NCI-H460 (cell line): Measurements from ENCODE around the gene EMID1. TPM values are rescaled to one million over a fixed set of nuclear protein-coding genes. Genes with fewer than 3 reads are reported as not detected.

Experiments used
- DNase-seq: peaks from one replicate; pipeline ENCODE4 v3.0.0-alpha.2; 2016; ENCODE audit warnings: low read depth; ENCODE audit errors: extremely low read depth
- total RNA-seq: library from RNA; depleted of rRNA; stranded (reverse); fragments of >200 nt; shearing (Covaris generic); gene quantifications from 2 replicates; pipeline ENCODE4 v1.2.3, GENCODE V29; 2014

EMID1 gene
- total RNA-seq, 1 experiment from 2014 or later, result 0.07 TPM

DNA sequence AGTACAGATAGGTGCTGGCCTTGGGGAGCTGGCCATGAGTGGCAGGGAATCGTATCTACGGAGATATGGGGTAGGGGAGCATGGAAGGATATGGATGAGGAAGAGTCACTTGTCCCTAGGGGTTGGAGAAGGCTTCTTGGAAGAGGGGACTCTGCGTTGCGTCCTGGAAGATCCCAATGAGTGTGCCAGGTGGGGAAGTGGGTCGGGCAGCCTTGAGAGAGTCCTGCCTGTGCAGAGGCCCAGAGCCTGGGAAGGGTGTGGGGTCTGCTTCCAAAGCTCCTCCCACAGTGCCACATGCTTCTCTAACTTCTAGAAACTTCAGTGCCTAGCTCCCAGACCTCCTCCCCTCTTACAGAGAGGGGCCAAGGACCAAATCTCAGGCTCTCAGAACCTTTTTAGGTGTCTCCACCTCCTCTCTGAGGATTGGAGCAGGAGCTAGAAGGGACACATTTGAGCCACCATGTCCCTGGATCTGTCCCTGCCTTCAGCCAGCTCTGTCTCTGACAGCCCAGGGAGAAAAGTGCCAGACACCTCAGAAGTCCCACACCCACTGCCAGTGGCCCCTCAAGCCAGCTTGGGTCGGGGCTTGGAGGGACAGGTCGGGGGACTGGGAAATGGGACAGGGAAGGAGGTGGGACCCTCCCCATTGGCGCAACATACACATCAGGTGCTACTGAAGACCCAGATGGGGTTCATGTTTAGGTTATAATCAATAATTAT is 51.1 kb downstream of the EMID1 start:
- DNase-seq, result no peak

GRCh38 chr22:29257751-29258181 is 52.1 kb downstream of the EMID1 start:
- DNase-seq, result no peak

DNA sequence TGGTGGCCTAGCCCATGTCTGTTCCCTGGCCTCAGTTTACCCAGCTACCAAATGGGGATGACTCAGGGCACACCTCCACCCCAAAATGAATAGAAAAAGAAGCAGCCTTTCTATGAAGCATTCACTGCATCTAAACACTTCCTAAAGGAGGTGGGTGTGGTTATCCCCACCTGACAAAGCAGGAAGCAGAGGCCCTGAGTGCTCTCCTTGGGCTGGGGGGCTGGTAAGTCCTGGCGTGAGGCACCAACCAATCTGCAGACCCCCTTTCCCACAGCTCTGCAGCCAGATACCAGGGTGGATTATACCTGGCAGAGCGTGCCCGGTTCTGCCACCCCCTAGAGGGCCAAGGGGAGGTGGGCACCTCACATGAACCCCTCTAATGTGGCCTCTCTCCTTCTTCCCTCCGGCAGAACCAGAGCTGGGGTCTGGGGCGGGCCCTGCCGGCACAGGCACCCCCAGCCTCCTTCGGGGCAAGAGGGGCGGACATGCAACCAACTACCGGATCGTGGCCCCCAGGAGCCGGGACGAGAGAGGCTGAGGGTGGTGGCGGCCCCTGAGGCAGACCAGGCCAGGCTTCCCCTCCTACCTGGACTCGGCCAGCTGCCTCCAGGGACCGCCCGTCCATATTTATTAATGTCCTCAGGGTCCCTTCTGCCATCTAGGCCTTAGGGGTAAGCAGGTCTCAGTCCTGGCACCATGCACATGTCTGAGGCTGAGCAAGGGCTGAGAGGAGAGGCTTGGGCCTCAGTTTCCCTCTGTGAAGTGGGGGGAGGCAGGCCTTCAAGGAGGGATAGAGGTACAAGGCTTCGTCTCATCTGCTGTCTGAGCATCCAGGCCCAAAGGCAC is 52.9 kb downstream of the EMID1 start:
- no peak for DNase-seq

DNA sequence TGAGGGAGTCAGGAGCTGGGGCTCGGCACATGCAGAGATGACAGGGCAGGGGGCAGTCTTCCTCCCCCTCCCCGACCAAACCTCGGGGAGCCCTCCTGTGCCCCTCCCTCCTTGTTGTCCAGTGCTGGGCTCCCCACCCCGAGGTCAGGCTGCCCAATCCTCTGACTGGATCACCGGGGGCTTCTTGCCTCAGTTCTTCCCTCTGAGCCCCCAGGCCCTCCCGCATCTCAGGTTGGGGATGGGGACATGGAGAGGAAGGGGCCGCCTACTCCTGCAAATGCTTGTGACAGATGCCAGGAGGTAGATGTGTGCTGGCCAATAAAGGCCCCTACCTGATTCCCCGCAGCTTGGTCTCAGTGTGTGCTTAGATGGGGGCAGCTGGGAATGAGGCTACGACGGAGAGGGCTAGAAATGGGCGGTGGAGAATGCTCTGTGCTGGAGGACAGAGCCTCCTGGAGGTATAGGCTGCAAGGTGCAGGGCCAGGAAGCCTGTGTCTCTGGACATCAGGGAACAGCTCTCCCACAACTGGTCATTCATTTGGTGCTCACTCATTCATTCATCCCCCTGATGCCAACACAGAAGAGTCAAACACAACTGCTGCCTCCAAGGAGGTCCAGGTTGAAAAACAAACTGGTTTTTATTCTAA is 53.7 kb downstream of the EMID1 start:
- DNase-seq, result no peak

DNA sequence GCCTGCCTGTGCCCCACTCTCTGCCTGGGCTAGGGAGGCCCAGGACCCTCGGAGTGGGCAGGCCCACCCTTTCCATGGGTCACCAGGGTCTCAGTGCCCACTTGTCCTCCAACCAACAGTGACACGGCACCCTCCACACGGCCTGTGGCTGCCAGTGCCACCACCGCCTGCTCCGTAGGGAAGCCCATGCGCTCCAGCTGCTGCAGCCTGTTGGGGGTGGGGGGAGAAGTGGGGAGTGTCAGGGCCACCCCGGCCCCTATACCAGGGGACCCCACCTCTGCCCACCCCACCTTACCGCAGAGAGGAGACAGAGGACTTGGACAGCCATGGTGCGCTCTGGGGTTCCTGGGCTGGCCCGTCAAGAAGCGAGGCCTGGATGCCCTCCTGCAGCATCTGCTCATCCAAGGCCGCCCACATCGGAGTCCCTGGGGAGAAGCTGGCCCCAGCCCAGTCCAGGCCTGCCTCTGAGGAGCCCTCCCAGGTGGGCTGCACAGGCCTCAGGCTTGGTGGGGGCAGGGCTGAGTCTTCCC is 54.4 kb downstream of the EMID1 start:
- no peak for DNase-seq

DNA sequence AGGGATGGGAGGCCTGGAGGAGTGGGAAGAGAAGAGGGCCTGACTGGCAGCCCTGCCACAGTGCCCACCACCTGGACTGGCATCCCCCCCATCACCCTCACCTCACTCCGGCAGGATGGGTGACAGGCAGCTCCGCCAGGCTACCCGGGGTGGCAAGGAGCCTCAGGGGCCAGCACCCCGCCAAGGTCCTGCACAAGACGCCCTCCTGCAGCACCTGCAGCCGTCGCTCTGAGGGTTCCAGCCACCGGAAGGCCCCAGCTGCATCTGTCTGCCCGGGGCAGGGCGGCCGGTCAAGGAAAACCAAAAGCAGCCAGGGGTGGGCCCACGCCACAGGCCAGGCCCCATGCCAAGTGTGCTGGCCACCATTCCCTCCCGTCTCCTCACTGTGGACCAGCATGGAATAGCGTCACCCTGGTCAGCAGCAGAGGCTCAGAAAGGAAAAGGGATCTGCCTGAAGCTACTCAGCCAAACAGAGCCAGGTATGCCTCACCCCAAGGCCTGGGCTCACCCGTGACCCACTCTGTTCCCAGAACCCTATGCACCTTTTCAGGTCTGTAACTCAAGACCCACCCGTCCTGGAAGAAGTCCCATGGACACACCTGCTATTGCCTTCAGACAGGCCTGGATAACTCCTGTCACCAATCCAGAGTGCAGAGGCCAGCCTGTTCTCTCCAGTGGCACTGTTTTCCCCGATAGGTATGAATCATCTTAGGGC is 55.1 kb downstream of the EMID1 start:
- DNase-seq, result no peak

- DNase-seq, result no peak
These were observed 58.1 kb downstream of the EMID1 start for GRCh38 chr22:29263791-29264276.

- DNase-seq, result no peak
These were observed 59.6 kb downstream of the EMID1 start for GRCh38 chr22:29265305-29265704.

- DNase-seq, result no peak
These were observed 60.2 kb downstream of the EMID1 start for GRCh38 chr22:29265929-29266328.

DNA sequence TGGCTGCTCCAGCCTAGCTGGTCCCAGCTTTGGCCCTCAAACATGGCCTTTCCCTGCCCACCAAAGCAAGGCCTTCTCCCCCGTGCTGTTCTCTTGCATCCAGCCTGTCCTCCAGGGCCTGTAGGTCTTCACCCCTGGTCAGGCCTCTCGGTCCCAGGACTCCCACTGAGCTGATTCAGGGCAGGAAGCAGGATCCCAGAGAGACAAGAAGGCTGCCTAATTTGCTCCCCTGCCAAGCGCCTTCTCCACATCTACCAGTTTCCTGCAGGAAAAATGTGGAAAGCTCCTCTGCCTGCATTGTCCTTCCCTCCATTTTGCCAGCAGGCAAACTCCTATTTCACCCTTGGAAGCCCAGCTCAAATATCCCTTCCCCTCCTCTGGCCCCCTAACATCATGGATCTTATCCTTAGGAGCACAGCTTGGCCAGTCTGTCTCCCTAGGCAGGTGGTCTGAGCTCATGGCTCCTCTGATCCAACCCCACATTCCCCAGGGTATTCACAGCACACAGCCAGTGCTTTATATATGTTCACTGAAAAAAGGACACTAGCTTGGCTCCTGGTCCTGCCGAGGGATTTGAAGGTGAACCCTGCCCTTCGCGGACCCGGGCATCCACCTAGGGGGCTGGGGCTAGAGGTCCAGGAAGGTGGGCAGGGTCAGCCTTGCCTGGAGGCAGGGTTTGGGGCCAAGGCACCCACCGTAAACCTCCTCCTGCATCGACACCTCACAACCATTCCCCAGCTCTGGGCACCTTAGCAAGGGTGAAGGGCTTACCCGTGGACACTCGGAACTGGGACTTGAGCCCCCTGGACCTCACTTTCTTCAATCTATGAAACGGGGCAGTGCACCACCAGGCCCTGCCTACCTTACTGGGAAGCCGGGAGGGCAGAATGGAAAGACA is 61.1 kb downstream of the EMID1 start:
- DNase-seq, result no peak

DNA sequence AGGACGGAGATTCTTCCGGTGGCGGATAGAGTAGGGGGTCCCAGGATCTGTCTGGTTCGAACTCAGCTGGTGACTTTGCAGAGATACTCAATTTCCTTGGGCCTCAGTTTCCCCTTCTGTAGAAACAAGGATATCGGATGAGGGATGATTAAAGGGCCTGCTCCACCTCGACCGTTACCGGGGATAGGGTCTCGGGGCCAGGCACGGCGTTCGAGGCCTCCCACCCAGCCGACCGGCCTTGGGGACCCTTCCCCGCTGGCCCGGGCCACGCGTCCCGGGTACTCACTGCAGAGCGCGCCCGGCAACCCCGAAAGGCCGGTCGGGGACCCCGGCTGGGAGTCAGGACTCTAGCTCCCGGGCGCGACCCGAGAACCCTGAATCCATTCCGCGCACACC is 61.8 kb downstream of the EMID1 start:
- no peak for DNase-seq

DNA sequence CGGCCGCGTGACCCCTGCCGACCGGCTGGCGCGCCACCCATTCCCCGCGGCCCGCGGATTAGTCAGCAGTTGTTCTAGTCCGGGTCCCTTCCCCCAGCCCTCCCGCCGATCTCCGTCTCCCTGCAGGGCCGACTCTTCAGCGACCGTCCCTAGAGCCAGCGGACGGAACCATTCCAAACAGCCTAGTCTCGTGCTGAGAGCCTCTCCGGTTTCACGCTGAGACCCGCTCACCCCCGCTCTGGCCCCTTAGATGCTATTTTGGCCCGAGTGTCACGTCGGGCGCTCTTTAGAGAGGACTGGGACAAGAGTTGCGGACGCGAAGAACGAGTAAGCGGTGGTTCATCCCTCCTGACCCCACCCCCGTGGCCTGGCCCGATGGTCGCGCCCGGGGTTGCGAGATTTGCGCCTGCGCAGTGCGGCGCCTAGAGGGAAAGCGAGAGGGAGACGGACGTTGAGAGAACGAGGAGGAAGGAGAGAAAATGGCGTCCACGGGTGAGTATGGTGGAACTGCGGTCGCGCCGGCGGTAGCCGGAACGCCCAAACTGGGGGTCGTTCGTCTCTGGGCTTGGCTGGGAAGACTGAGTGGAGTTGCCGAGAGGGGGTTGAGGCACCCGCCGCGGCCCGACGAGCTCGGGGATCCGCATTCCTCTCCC is 62.3 kb downstream of the EMID1 start, which contains the start of the genes EWSR1 and RHBDD3:
TSS of gene EWSR1 (plus strand) at position 411 of the 653 bp plus-strand sequence. CDS start at position 480, 69 bp downstream.
TSS of gene RHBDD3 (minus strand) at position 124 of the 653 bp plus-strand sequence. CDS start 2,355 bp downstream, outside the sequence.
- peak; percentile 91 for DNase-seq

DNA sequence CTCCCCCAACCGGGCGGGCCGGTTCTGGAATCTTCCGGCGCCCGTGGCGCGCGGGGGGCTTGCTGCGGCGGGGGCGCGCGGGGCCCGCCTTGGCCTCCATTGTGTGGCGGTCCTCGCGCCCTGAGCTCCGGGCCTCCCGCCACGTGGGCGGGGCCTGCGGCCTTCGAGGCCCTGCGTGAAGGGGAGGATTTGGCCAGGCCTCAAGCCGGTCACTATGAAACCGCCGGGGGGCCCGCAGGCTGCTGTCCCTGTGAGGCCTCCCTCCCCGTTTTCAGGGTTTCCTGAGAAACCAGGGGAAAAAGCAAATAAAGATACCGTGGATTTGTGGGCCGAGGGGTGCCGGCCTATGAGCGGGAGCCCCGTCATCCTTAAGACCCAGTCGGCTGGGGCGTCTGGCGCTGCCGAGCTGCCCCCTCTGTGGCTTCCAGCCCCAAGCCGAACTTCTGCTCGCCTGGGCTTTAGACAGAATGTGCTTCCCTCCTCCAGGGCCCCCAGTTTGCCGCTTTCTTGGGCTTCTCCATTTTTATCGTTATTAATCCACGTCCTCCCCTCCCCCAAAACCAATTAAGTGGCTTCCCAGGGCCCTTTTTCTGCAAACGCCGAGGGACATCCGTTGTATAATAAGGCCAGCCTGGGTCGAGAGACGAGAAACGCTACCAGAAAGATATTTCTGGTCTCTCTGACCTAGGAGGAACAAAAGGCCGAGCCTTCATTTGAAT is 63.0 kb downstream of the EMID1 start:
- DNase-seq, result no peak

- no peak for DNase-seq
These were observed 63.5 kb downstream of the EMID1 start for GRCh38 chr22:29269230-29269604.

DNA sequence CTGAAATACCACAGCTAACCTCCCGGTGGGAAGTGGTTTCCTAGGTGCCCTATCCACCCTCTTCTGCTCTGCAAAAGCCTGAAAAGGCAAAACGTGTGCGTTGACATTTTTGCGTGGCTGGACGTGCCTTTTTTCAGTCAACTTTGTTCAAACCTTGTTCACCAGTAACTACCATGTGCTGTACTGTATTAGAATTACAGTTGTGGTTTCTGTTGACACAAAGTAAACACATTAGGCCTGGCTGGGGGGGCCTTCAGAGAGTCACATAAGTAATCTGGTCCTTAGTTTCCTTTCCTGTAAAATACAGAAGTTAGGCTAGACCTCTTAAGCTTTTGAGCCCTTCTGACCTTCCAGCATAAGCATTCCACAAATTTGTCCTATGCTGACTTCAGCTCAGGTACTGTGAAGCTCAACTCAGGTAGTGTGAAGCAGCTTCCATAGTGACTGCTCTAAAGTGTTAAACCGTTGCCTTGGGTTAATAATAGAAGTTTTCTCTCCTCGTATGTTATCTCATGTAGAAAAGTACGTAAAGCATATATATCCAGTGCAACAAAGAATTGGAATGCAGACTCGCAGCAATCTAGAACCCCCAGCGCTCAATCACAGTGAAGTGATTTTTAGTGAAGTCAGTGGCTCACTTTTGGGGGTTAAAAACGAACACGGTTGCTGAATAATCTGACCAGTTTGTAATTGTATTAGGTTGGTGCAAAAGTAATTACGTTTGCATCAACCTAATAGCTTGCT is 64.2 kb downstream of the EMID1 start:
- no peak for DNase-seq

DNA sequence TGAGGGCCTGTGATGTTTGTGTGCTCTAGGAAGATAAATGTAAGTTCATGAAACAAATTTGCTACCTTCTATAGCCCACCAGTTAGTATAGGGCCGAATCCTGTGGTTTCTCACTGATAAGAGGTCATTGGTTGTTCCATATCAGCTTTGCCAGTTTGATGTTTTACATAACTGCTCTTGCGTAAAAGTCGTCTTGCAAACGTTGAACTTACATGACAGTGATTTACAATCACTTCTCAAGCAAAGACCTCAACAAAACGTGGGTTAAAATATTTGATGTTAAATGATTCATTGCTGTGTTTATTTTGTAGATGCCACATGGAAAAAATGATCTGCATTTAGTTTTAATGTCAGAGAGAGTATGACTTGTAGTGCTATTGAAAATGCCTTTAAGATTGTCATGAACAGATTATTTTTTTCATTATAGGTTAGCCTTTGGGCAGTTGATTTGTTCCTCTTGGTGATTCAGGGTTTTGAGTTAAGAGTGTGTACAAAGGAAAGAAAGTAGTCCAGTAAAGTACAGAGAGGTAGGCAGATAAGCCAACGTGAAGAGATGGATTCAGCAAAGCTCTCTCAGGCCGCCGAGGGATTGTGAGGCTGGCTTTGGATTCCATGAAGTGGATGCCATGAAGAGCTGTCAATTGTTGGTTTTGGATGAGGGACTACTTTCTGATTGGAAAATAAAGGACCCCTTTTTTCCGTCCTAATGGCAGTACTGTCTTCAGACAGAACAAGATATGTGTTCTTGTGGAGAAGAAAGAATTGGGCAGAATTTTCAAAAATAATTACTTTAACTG is 65.0 kb downstream of the EMID1 start:
- DNase-seq, result no peak
